ENCODE results near the gene COLEC12. TPM values are rescaled to one million over a fixed set of nuclear protein-coding genes. Genes with fewer than 3 reads are reported as not detected.

COLEC12 gene
- total RNA-seq, 1 experiment from 2014 or later, result 0.03 TPM

- H3K27me3 ChIP-seq (ENCODE audit: control insufficient read depth, insufficient read depth, low read length), result no peaks in the 10 kb centered on the region
- BruUV-seq (replicated peaks), result no TSS peak
- DNase-seq (ENCODE audit: low read depth, low spot score), result no peak
- H3K36me3 ChIP-seq (ENCODE audit: control insufficient read depth, insufficient read depth, low read length), result no peaks in the 10 kb centered on the region
- ChIA-PET CTCF (no interaction called here), POLR2A (no interaction called here)
- no peak overlapping the region for H3K27ac ChIP-seq (ENCODE audit: low read length)
- TF ChIP-seq CTCF (IDR thresholded peaks at IDR 0.05), result no peak
- TF ChIP-seq POLR2AphosphoS5 (IDR thresholded peaks at IDR 0.05; ENCODE audit: low read depth, low read length), result no peak
- TF ChIP-seq SIN3A (IDR thresholded peaks at IDR 0.05; ENCODE audit: borderline replicate concordance, insufficient read depth, low read depth, low read length), result no peak
- no peak for TF ChIP-seq REST (IDR thresholded peaks at IDR 0.05; ENCODE audit: insufficient read depth in 1 of 2, low read depth in 2 of 2, low read length in 1 of 2)
- no peak for TF ChIP-seq TCF7L2 (IDR thresholded peaks at IDR 0.05; ENCODE audit: low read depth, low read length)
- no peak overlapping the region for H3K4me3 ChIP-seq (ENCODE audit: low read depth in 2 of 2, low read length in 2 of 2)
- no peaks in the 10 kb centered on the region for H3K4me1 ChIP-seq (ENCODE audit: control insufficient read depth, insufficient read depth, low read length)
- no peak for ATAC-seq
- intact Hi-C loops (cut with micrococcal nuclease; ENCODE audit: unreplicated experiment), result no loop called here
- in situ Hi-C loops (cut with HindIII; ENCODE audit: low pct_unique_long_range_greater_than_20kb, low sequenced_read_pairs), result no loop called here
- H3K9me3 ChIP-seq (ENCODE audit: control insufficient read depth, insufficient read depth, low read depth, low read length), result no peaks in the 10 kb centered on the region
Observed at GRCh38 chr18:331221-331821, 169.2 kb downstream of the COLEC12 start.

- POLR2A ChIA-PET, result no interaction called here
Observed at GRCh38 chr18:328928-329327, 171.6 kb downstream of the COLEC12 start.

More at GRCh38 chr18:328928-329327, 171.6 kb downstream of the COLEC12 start:
- CTCF ChIA-PET, result no interaction called here
- TF ChIP-seq CTCF (IDR thresholded peaks at IDR 0.05), result no peak
- TF ChIP-seq SIN3A (IDR thresholded peaks at IDR 0.05; ENCODE audit: borderline replicate concordance, insufficient read depth, low read depth, low read length), result no peak
- no peak for TF ChIP-seq REST (IDR thresholded peaks at IDR 0.05; ENCODE audit: insufficient read depth in 1 of 2, low read depth in 2 of 2, low read length in 1 of 2)
- Histone ChIP-seq H3K4me1 (ENCODE audit: control insufficient read depth, insufficient read depth, low read length) (no peaks in the 10 kb centered on the region), H3K27ac (ENCODE audit: low read length) (no peak overlapping the region), H3K4me3 (ENCODE audit: low read depth in 2 of 2, low read length in 2 of 2) (no peak overlapping the region), H3K27me3 (ENCODE audit: control insufficient read depth, insufficient read depth, low read length) (no peaks in the 10 kb centered on the region), H3K36me3 (ENCODE audit: control insufficient read depth, insufficient read depth, low read length) (no peaks in the 10 kb centered on the region), H3K9me3 (ENCODE audit: control insufficient read depth, insufficient read depth, low read depth, low read length) (no peaks in the 10 kb centered on the region)
- BruUV-seq (replicated peaks), result no TSS peak
- in situ Hi-C loops (cut with HindIII; ENCODE audit: low pct_unique_long_range_greater_than_20kb, low sequenced_read_pairs), result no loop called here
- DNase-seq (ENCODE audit: low read depth, low spot score), result no peak
- intact Hi-C loops (cut with micrococcal nuclease; ENCODE audit: unreplicated experiment), result no loop called here
- no peak for ATAC-seq

Data from Panc1 (cell line).